GM19043 (cell line): ENCODE results near the gene RHOA.
"Not testable (repeated sequence)": the region's sequence is repeated elsewhere in the genome, so short reads cannot be mapped to it uniquely, and the experiment has no call there.

ENCODE experiments used
- ATAC-seq: cut with Tn5 transposase; IDR thresholded peaks from one replicate; pipeline ENCODE4 v1.9.1; 2021; ENCODE audit warnings: low read depth; ENCODE audit not compliant: unreplicated experiment

RHOA gene

GRCh38 chr3:49412632-49413337 lies 1.0 kb upstream of the RHOA start:
- no peak for ATAC-seq

- peak; percentile 8 for ATAC-seq
These were observed 225 bp downstream of the RHOA start for GRCh38 chr3:49411535-49411967.

GRCh38 chr3:49410846-49411534 lies 786 bp downstream of the RHOA start:
- ATAC-seq, result no peak

GRCh38 chr3:49410066-49410845 lies 1.5 kb downstream of the RHOA start:
- no peak for ATAC-seq

GRCh38 chr3:49406571-49407565 lies 4.9 kb downstream of the RHOA start:
- no peak for ATAC-seq

- ATAC-seq, result not testable (repeated sequence)
These were observed 6.2 kb downstream of the RHOA start for GRCh38 chr3:49405570-49405969.

- ATAC-seq, result no peak
These were observed 7.9 kb downstream of the RHOA start for GRCh38 chr3:49403891-49404290.

GRCh38 chr3:49401766-49402165 lies 10.0 kb downstream of the RHOA start:
- no peak for ATAC-seq

GRCh38 chr3:49399461-49399860 lies 12.3 kb downstream of the RHOA start:
- no peak for ATAC-seq

- no peak for ATAC-seq
These were observed 14.3 kb downstream of the RHOA start for GRCh38 chr3:49397470-49397869.

- ATAC-seq, result not testable (repeated sequence)
These were observed 20.5 kb downstream of the RHOA start for GRCh38 chr3:49391310-49391709.

- ATAC-seq, result no peak
These were observed 22.5 kb downstream of the RHOA start for GRCh38 chr3:49389297-49389696.

GRCh38 chr3:49388289-49388820 lies 23.4 kb downstream of the RHOA start:
- no peak for ATAC-seq

GRCh38 chr3:49387721-49388120 lies 24.1 kb downstream of the RHOA start:
- no peak for ATAC-seq

GRCh38 chr3:49386056-49386756 lies 25.6 kb downstream of the RHOA start:
- no peak for ATAC-seq

- no peak for ATAC-seq
These were observed 26.2 kb downstream of the RHOA start for GRCh38 chr3:49385617-49386016.

- no peak for ATAC-seq
These were observed 28.4 kb downstream of the RHOA start for GRCh38 chr3:49383387-49383786.

GRCh38 chr3:49378249-49378895 lies 33.4 kb downstream of the RHOA start:
- no peak for ATAC-seq

- no peak for ATAC-seq
These were observed 34.3 kb downstream of the RHOA start for GRCh38 chr3:49377483-49377882.
